ENCODE results near the gene PCNX1.
"Not testable (repeated sequence)": the region's sequence is repeated elsewhere in the genome, so short reads cannot be mapped to it uniquely, and the experiment has no call there.

The PCNX1 gene

GRCh38 chr14:71011479-71011878, 104.2 kb downstream of the PCNX1 start:
- no peaks in the 10 kb centered on the region for H3F3A ChIP-seq (ENCODE audit: control insufficient read depth, insufficient read depth)
- H3K27me3 ChIP-seq (ENCODE audit: control insufficient read depth, low read length): no peaks in the 10 kb centered on the region
- H3K79me2 ChIP-seq (ENCODE audit: control insufficient read depth, low read length): no peaks in the 10 kb centered on the region
- no peak overlapping the region for H3K4me3 ChIP-seq (ENCODE audit: low read length)
- H4K20me1 ChIP-seq (ENCODE audit: control insufficient read depth, insufficient read depth, low read depth, low read length): no peaks in the 10 kb centered on the region
- H3K9me3 ChIP-seq (ENCODE audit: control insufficient read depth, insufficient read depth, low read length): no peaks in the 10 kb centered on the region
- H3K36me3 ChIP-seq (ENCODE audit: control insufficient read depth, low read length): 0 out of 2 replicates have a peak, but pooled peaks cover 11% of the 10 kb centered on the region
- no peaks in the 10 kb centered on the region for H3K4me1 ChIP-seq (ENCODE audit: control insufficient read depth, low read length)
- H3K27ac ChIP-seq (ENCODE audit: low read depth, low read length): no peak overlapping the region
- H3K4me2 ChIP-seq (ENCODE audit: low read length): no peak overlapping the region
- TF ChIP-seq CTCF (IDR thresholded peaks at IDR 0.05; ENCODE audit: low read depth, low read length, poor library complexity, severe bottlenecking) (no peak), EZH2phosphoT487 (IDR thresholded peaks at IDR 0.05; ENCODE audit: borderline replicate concordance, low read length) (no peak)
- no peaks in the 10 kb centered on the region for H3K9me2 ChIP-seq (replicated peaks; ENCODE audit: control insufficient read depth, low read length)

- H3F3A ChIP-seq (ENCODE audit: control insufficient read depth, insufficient read depth): 0 out of 2 replicates have a peak, but pooled peaks cover under 1% of the 10 kb centered on the region
- no peaks in the 10 kb centered on the region for H3K4me1 ChIP-seq (ENCODE audit: control insufficient read depth, low read length)
- TF ChIP-seq CTCF (IDR thresholded peaks at IDR 0.05; ENCODE audit: low read depth, low read length, poor library complexity, severe bottlenecking): no peak
- no peak for TF ChIP-seq EZH2phosphoT487 (IDR thresholded peaks at IDR 0.05; ENCODE audit: borderline replicate concordance, low read length)
- no peaks in the 10 kb centered on the region for H3K79me2 ChIP-seq (ENCODE audit: control insufficient read depth, low read length)
- H3K36me3 ChIP-seq (ENCODE audit: control insufficient read depth, low read length): 0 out of 2 replicates have a peak, but pooled peaks cover 11% of the 10 kb centered on the region
- H3K27me3 ChIP-seq (ENCODE audit: control insufficient read depth, low read length): no peaks in the 10 kb centered on the region
- no peaks in the 10 kb centered on the region for H4K20me1 ChIP-seq (ENCODE audit: control insufficient read depth, insufficient read depth, low read depth, low read length)
- no peaks in the 10 kb centered on the region for H3K9me3 ChIP-seq (ENCODE audit: control insufficient read depth, insufficient read depth, low read length)
- no peak overlapping the region for H3K27ac ChIP-seq (ENCODE audit: low read depth, low read length)
- no peak overlapping the region for H3K4me2 ChIP-seq (ENCODE audit: low read length)
- no peak overlapping the region for H3K4me3 ChIP-seq (ENCODE audit: low read length)
- no peaks in the 10 kb centered on the region for H3K9me2 ChIP-seq (replicated peaks; ENCODE audit: control insufficient read depth, low read length)
These were observed 105.6 kb downstream of the PCNX1 start for GRCh38 chr14:71012888-71013287.

GRCh38 chr14:71013551-71014192, 106.4 kb downstream of the PCNX1 start:
- no peaks in the 10 kb centered on the region for H3K4me1 ChIP-seq (ENCODE audit: control insufficient read depth, low read length)
- H3K36me3 ChIP-seq (ENCODE audit: control insufficient read depth, low read length): 0 out of 2 replicates have a peak, but pooled peaks cover 11% of the 10 kb centered on the region
- no peaks in the 10 kb centered on the region for H3K9me2 ChIP-seq (replicated peaks; ENCODE audit: control insufficient read depth, low read length)
- no peak overlapping the region for H3K27ac ChIP-seq (ENCODE audit: low read depth, low read length)
- H3K4me2 ChIP-seq (ENCODE audit: low read length): no peak overlapping the region
- H3K79me2 ChIP-seq (ENCODE audit: control insufficient read depth, low read length): no peaks in the 10 kb centered on the region
- no peak overlapping the region for H3K4me3 ChIP-seq (ENCODE audit: low read length)
- TF ChIP-seq CTCF (IDR thresholded peaks at IDR 0.05; ENCODE audit: low read depth, low read length, poor library complexity, severe bottlenecking) (no peak), EZH2phosphoT487 (IDR thresholded peaks at IDR 0.05; ENCODE audit: borderline replicate concordance, low read length) (no peak)
- H3F3A ChIP-seq (ENCODE audit: control insufficient read depth, insufficient read depth): 0 out of 2 replicates have a peak, but pooled peaks cover 5% of the 10 kb centered on the region
- H3K27me3 ChIP-seq (ENCODE audit: control insufficient read depth, low read length): no peaks in the 10 kb centered on the region
- H4K20me1 ChIP-seq (ENCODE audit: control insufficient read depth, insufficient read depth, low read depth, low read length): no peaks in the 10 kb centered on the region
- no peaks in the 10 kb centered on the region for H3K9me3 ChIP-seq (ENCODE audit: control insufficient read depth, insufficient read depth, low read length)

GRCh38 chr14:71019917-71020316, 112.7 kb downstream of the PCNX1 start:
- H3K27me3 ChIP-seq (ENCODE audit: control insufficient read depth, low read length); H4K20me1 ChIP-seq (ENCODE audit: control insufficient read depth, insufficient read depth, low read depth, low read length); H3K9me2 ChIP-seq (replicated peaks; ENCODE audit: control insufficient read depth, low read length); H3K4me3 ChIP-seq (ENCODE audit: low read length); H3K27ac ChIP-seq (ENCODE audit: low read depth, low read length); H3K79me2 ChIP-seq (ENCODE audit: control insufficient read depth, low read length); H3K4me2 ChIP-seq (ENCODE audit: low read length); H3K36me3 ChIP-seq (ENCODE audit: control insufficient read depth, low read length); H3K4me1 ChIP-seq (ENCODE audit: control insufficient read depth, low read length); H3K9me3 ChIP-seq (ENCODE audit: control insufficient read depth, insufficient read depth, low read length); H3F3A ChIP-seq (ENCODE audit: control insufficient read depth, insufficient read depth): not testable (repeated sequence)

Measured in DOHH2 (cell line).